K562 (cell line): ENCODE measurements around the gene DPH7. TPM values are rescaled to one million over a fixed set of nuclear protein-coding genes. Genes with fewer than 3 reads are reported as not detected.

ENCODE experiments used
- ATAC-seq: fragments of 200-7000 bp; cut with Tn5 transposase; 3 replicates; pipeline ENCODE4 v1.9.1; 2020; ENCODE audit warnings: moderate library complexity
- BruUV-seq: library from RNA; stranded (reverse); fragments of 400-500 nt; replicated peaks from 2 replicates; lab custom pipeline; 2021; lab: Mats Ljungman, UMichigan
- CTCF ChIA-PET: fragments of 300-600 bp; formaldehyde crosslinking; extraction: SDS; loops from one replicate; lab custom pipeline; 2021; ENCODE audit warnings: low intra/inter-chr PET ratio; lab: Yijun Ruan, JAX
- POLR2A ChIA-PET: fragments of 300-600, 350-650 bp; sonication (Branson Sonifier 250); formaldehyde crosslinking; extraction: SDS; loops from one replicate; lab custom pipeline; 2021; ENCODE audit warnings: antibody characterized with exemption, inconsistent platforms; lab: Yijun Ruan, JAX
- DNase-seq, 4 experiments: peaks; one replicate each; pipeline versions ENCODE4 v3.0.0 to v3.0.0-alpha.2; 2011 to 2018; ENCODE audit warnings: low spot score in 3 of 4, mixed read lengths in 3 of 4; ENCODE audit errors: extremely low read depth in 1 of 4
- FAIRE-seq: peaks from 2 replicates; lab custom pipeline; 2011; peaks lifted over from hg19 to GRCh38; lab: Jason Lieb, UNC
- H2AFZ ChIP-seq: 2 replicates; pipeline ENCODE4 v1.6.0; 2011; ENCODE audit warnings: low read depth, low read length, control low read depth, inconsistent platforms
- H3K27ac ChIP-seq: fragments of 200-600 bp; 3 replicates; pipeline ENCODE4 v1.8.0; 2011; ENCODE audit warnings: low read depth, mild to moderate bottlenecking, control low read depth, inconsistent platforms, low read length, moderate library complexity, mixed read lengths; ENCODE audit errors: extremely low read depth
- H3K27me3 ChIP-seq, 2 experiments: fragments of 300-600 bp in 1 of 2; 2 replicates in 1 of 2; 3 replicates in 1 of 2; pipeline versions ENCODE4 v1.6.0 to v1.8.0; 2011; ENCODE audit warnings: inconsistent platforms in 2 of 2, low read length in 2 of 2, mild to moderate bottlenecking in 1 of 2, mixed read lengths in 1 of 2, moderate library complexity in 1 of 2; ENCODE audit not compliant: control insufficient read depth in 2 of 2, insufficient read depth in 2 of 2
- H3K36me3 ChIP-seq: fragments of 300-600 bp; 3 replicates; pipeline ENCODE4 v1.8.0; 2011; ENCODE audit warnings: mild to moderate bottlenecking, low read length, inconsistent platforms; ENCODE audit not compliant: control insufficient read depth, insufficient read depth
- H3K4me1 ChIP-seq, 2 experiments: fragments of 200-600 bp in 1 of 2; replicated peaks in 1 of 2; 2 replicates in 1 of 2; 3 replicates in 1 of 2; pipeline versions ENCODE4 v1.5.1 to v1.8.0; 2011; ENCODE audit warnings: inconsistent platforms in 2 of 2, low read length in 2 of 2, mild to moderate bottlenecking in 1 of 2, mixed read lengths in 1 of 2, moderate library complexity in 1 of 2; ENCODE audit not compliant: control insufficient read depth in 2 of 2, insufficient read depth in 2 of 2
- H3K4me2 ChIP-seq: 2 replicates; pipeline ENCODE4 v1.6.1; 2011; ENCODE audit warnings: low read length, control low read depth, inconsistent platforms, mixed read lengths; ENCODE audit not compliant: insufficient read depth
- H3K4me3 ChIP-seq: fragments of 200-600 bp; sonication (generic), shearing (Covaris generic); 2 replicates; pipeline ENCODE4 v1.5.1; 2016; ENCODE audit warnings: control low read depth, inconsistent platforms
- H3K79me2 ChIP-seq: fragments of 200-600 bp; 3 replicates; pipeline ENCODE4 v1.8.0; 2011; ENCODE audit warnings: low read length, inconsistent platforms; ENCODE audit not compliant: control insufficient read depth, insufficient read depth
- H3K9ac ChIP-seq, 2 experiments: 2 replicates each; pipeline versions ENCODE4 v1.6.0 to v1.6.1; 2011; ENCODE audit warnings: low read depth in 2 of 2, low read length in 2 of 2, control low read depth in 1 of 2, inconsistent platforms in 1 of 2, mild to moderate bottlenecking in 1 of 2, mixed read lengths in 1 of 2; ENCODE audit not compliant: insufficient read depth in 1 of 2
- H3K9me1 ChIP-seq: one replicate; pipeline ENCODE4 v1.6.0; 2011; ENCODE audit warnings: inconsistent platforms, mild to moderate bottlenecking, low read length, moderate library complexity; ENCODE audit not compliant: control insufficient read depth, insufficient read depth
- H3K9me3 ChIP-seq: replicated peaks from 2 replicates; pipeline ENCODE4 v1.5.1; 2011; ENCODE audit warnings: low read depth, low read length, inconsistent platforms; ENCODE audit not compliant: control insufficient read depth, insufficient read depth
- H4K20me1 ChIP-seq: replicated peaks from 2 replicates; pipeline ENCODE4 v1.6.1; 2011; ENCODE audit warnings: low read length, inconsistent platforms, mixed read lengths; ENCODE audit not compliant: control insufficient read depth, insufficient read depth
- ATF7 ChIP-seq: fragments of 450-650 bp; IDR thresholded peaks from 2 replicates; pipeline ENCODE4 v1.7.1; 2014; ENCODE audit warnings: mild to moderate bottlenecking, moderate library complexity
- DIDO1 ChIP-seq: fragments of 450-650 bp; IDR thresholded peaks from 2 replicates; pipeline ENCODE4 v1.6.1; 2016; ENCODE audit warnings: low read depth, missing biosample characterization, missing genetic modification characterization
- FOXJ3 ChIP-seq: sonication (generic); formaldehyde crosslinking; IDR thresholded peaks from 2 replicates; pipeline ENCODE4 v1.4.0; 2020; ENCODE audit warnings: mild to moderate bottlenecking, missing genetic modification reagents
- NCOA6 ChIP-seq: fragments of 450-650 bp; IDR thresholded peaks from 2 replicates; pipeline ENCODE4 v1.6.1; 2017; ENCODE audit warnings: mild to moderate bottlenecking
- PHF20 ChIP-seq: fragments of 450-650 bp; IDR thresholded peaks from 2 replicates; pipeline ENCODE4 v1.6.1; 2018; ENCODE audit not compliant: partially characterized antibody
- POLR2G ChIP-seq: fragments of 200-400 bp; formaldehyde crosslinking; IDR thresholded peaks from 2 replicates; pipeline ENCODE4 v1.6.1; 2017; ENCODE audit warnings: low read depth, mild to moderate bottlenecking, antibody characterized with exemption, low read length, moderate library complexity
- RBM14 ChIP-seq: fragments of 200-400 bp; formaldehyde crosslinking; IDR thresholded peaks from 2 replicates; pipeline ENCODE4 v1.6.1; 2018; ENCODE audit warnings: low read depth, mild to moderate bottlenecking, low read length, moderate library complexity, borderline replicate concordance; ENCODE audit not compliant: insufficient read depth
- STAT5B ChIP-seq: fragments of 250-450 bp; sonication (Bioruptor Pico); IDR thresholded peaks from 2 replicates; pipeline ENCODE4 v1.8.0; 2021; ENCODE audit warnings: mild to moderate bottlenecking, inconsistent platforms
- U2AF1 ChIP-seq: fragments of 200-400 bp; formaldehyde crosslinking; optimal IDR thresholded peaks from 2 replicates; pipeline ENCODE3; 2017; ENCODE audit warnings: mild to moderate bottlenecking, low read depth, low read length, moderate library complexity
- ZFX ChIP-seq: sonication (generic); formaldehyde crosslinking; IDR thresholded peaks from 2 replicates; pipeline ENCODE4 v1.8.0; 2022; ENCODE audit warnings: mild to moderate bottlenecking, missing genetic modification reagents, moderate library complexity
- ZHX1 ChIP-seq: fragments of 150-350 bp; conservative IDR thresholded peaks from 2 replicates; pipeline ENCODE4 v1.6.1; 2014; ENCODE audit warnings: low read length
- ZNF224 ChIP-seq: sonication (generic); formaldehyde crosslinking; IDR thresholded peaks from 2 replicates; pipeline ENCODE4 v1.8.0; 2022; ENCODE audit warnings: mild to moderate bottlenecking, missing genetic modification reagents
- ZNF586 ChIP-seq: fragments of 450-650 bp; formaldehyde crosslinking; conservative IDR thresholded peaks from 2 replicates; pipeline ENCODE4 v1.4.0; 2020; ENCODE audit warnings: mild to moderate bottlenecking, moderate library complexity
- WGBS: fragments of 100-300 bp; shearing (Covaris generic); methylation state at CpG from one replicate; pipeline ENCODE4 v1.1.6; 2016; ENCODE audit warnings: low coverage, mixed read lengths; ENCODE audit not compliant: insufficient coverage; ENCODE audit errors: missing lambda C conversion rate; 5-methylcytosine and 5-hydroxymethylcytosine counted together
- in situ Hi-C: fragments of 300-500 bp; cut with MboI; formaldehyde crosslinking; loops from 4 replicates; pipeline ENCODE4 v1.15.0; 2018; ENCODE audit warnings: inconsistent platforms, mixed read lengths
- intact Hi-C: fragments of 100-400 bp; cut with micrococcal nuclease; formaldehyde crosslinking; loops from 2 replicates; pipeline ENCODE4 v1.14.2; 2022
- polyA plus RNA-seq, 8 experiments: library from polyadenylated mRNA; depleted of rRNA in 4 of 8; stranded (reverse) in 5 of 8; unstranded in 3 of 8; fragments of >200 nt; fragmentation: Nextera tagmentation in 2 of 8; fragmentation: Illumina TruSeq in 1 of 8; extraction: Ambion mirVana in 2 of 8; extraction: Trizol in 1 of 8; gene quantifications; 2 replicates each; pipeline versions ENCODE4 v1.2.1 to v1.2.3, GENCODE V29; 2011 to 2014; ENCODE audit warnings: inconsistent platforms in 1 of 8, missing spikeins in 1 of 8
- total RNA-seq, 7 experiments: library from RNA; depleted of rRNA in 6 of 7; stranded (reverse); fragments of >200 nt in 6 of 7; fragmentation: Illumina TruSeq in 2 of 7; extraction: Trizol in 2 of 7; gene quantifications; 2 replicates each; pipeline versions ENCODE4 v1.2.1 to v1.2.3, GENCODE V29; 2011 to 2021; ENCODE audit warnings: low replicate concordance in 1 of 7
- TF ChIP-seq, protein P1 (sequence below): sonication (generic); IDR thresholded peaks from 2 replicates; pipeline ENCODE4 v1.6.1; 2016
- TF ChIP-seq, protein P2 (sequence below): sonication (generic); formaldehyde crosslinking; IDR thresholded peaks from 2 replicates; pipeline ENCODE4 v1.8.1; 2023; ENCODE audit warnings: mild to moderate bottlenecking, missing genetic modification reagents

The DPH7 gene
- total and polyA plus RNA-seq, 9 of the 15 experiments (the other 6 are each of a cell fraction or from before 2014, with no cell fraction given): 13.9 to 68.6 (median 41.3) TPM

DNA sequence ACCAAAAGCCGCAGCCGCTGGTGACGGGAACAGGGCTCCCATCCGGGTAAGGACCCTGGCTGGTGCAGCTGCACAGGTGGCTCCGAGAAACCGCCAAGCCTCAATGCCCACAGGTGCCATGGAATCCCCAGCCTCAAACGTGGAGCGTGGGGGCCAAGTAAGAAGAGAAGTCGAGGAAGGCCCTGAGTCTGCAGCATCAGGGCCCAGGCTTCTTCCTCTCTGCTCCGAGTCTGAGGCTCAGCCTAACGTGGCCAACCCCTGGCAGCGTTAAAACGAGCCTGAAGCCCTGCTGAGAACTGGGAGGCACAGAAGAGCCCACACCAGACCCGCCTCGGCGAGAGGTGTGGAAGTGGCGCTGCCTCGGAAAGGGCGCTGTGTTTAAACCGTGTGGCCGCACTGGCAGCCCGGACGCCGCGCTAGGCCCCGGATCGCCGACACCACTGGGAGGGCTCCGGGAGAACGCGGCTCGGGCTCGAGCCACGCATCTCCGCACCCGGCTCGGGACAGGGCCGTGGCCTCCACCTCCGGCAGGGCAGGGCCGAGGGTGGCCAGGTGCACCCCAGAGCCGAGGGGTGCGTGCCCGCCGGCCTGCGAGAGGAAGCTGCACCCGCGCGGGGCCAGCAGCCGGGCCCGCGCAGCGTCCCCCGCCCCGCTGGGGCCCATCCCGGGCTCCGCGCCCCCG is 10.9 kb upstream of the DPH7 start:
- CTCF ChIA-PET: no interaction called here
- POLR2A ChIA-PET: interaction anchor here (1.2 to 4.2 kb wide), 3 partner anchors 10 to 17 kb away, joined by 4 to 28 read pairs (median 6); partner anchors contain the start of gene DPH7
- peaks cover 45% of the 10 kb centered on the region; the same call in 2 of the 3 replicates for H3K36me3 ChIP-seq
- H3K27me3 ChIP-seq: no peaks in the 10 kb centered on the region
- peak; percentile 4 for ATAC-seq
- no TSS peak for BruUV-seq
- WGBS: 8% methylated on average over 33 of the region's 58 CpGs
- H3K4me3 ChIP-seq: peak overlapping the region; percentile 73
- H3K4me2 ChIP-seq: peak overlapping the region; percentile 92
- H3K9ac ChIP-seq: peak overlapping the region; percentile 82 to 99
- peak overlapping the region; percentile 76 for H3K27ac ChIP-seq
- peak in 1 of 4 experiments; percentile 66 for DNase-seq
- H3K9me3 ChIP-seq: no peaks in the 10 kb centered on the region
- H3K9me1 ChIP-seq: no peaks in the 10 kb centered on the region
- in situ Hi-C loops: no loop called here
- 0 out of 2 replicates have a peak, but pooled peaks cover 19% of the 10 kb centered on the region for H4K20me1 ChIP-seq
- peaks cover 27 to 55% of the 10 kb centered on the region in 2 experiments; a peak in 4 of 5 replicates for H3K4me1 ChIP-seq
- H2AFZ ChIP-seq: 0 out of 2 replicates have a peak overlapping the region, but pooled peaks have one; percentile 6
- intact Hi-C loops: loop anchor here (10.0 kb wide), 1 partner anchor 85 kb away; no protein-coding TSS in a partner anchor
- peaks cover 35% of the 10 kb centered on the region for H3K79me2 ChIP-seq
- peak; percentile 40 for FAIRE-seq
- TF ChIP-seq, protein P1, sequence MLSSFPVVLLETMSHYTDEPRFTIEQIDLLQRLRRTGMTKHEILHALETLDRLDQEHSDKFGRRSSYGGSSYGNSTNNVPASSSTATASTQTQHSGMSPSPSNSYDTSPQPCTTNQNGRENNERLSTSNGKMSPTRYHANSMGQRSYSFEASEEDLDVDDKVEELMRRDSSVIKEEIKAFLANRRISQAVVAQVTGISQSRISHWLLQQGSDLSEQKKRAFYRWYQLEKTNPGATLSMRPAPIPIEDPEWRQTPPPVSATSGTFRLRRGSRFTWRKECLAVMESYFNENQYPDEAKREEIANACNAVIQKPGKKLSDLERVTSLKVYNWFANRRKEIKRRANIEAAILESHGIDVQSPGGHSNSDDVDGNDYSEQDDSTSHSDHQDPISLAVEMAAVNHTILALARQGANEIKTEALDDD: no peak
- TF ChIP-seq STAT5B (CRISPR knock-in tag) (no peak), ZFX (peak; percentile 59), RBM14 (0 out of 2 replicates have a peak, but pooled peaks have one; percentile 68), U2AF1 (no peak), FOXJ3 (CRISPR knock-in tag) (no peak), ATF7 (no peak), ZNF224 (no peak), POLR2G (peak; percentile 45), ZNF586 (CRISPR knock-in tag) (no peak), ZHX1 (no peak), PHF20 (peak; percentile 35), DIDO1 (tag) (no peak), NCOA6 (no peak)
- TF ChIP-seq, protein P2, sequence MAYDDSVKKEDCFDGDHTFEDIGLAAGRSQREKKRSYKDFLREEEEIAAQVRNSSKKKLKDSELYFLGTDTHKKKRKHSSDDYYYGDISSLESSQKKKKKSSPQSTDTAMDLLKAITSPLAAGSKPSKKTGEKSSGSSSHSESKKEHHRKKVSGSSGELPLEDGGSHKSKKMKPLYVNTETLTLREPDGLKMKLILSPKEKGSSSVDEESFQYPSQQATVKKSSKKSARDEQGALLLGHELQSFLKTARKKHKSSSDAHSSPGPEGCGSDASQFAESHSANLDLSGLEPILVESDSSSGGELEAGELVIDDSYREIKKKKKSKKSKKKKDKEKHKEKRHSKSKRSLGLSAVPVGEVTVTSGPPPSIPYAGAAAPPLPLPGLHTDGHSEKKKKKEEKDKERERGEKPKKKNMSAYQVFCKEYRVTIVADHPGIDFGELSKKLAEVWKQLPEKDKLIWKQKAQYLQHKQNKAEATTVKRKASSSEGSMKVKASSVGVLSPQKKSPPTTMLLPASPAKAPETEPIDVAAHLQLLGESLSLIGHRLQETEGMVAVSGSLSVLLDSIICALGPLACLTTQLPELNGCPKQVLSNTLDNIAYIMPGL (CRISPR knock-in tag): no peak
